NCI-H524 treated with DMSO at 0.1 percent for 48 hours (cell line): Measurements from ENCODE around the gene ALDH5A1.

Source experiments
- DNase-seq: peaks from one replicate; lab custom pipeline; 2025; lab: John Stamatoyannopoulos, UW

The ALDH5A1 gene

DNA sequence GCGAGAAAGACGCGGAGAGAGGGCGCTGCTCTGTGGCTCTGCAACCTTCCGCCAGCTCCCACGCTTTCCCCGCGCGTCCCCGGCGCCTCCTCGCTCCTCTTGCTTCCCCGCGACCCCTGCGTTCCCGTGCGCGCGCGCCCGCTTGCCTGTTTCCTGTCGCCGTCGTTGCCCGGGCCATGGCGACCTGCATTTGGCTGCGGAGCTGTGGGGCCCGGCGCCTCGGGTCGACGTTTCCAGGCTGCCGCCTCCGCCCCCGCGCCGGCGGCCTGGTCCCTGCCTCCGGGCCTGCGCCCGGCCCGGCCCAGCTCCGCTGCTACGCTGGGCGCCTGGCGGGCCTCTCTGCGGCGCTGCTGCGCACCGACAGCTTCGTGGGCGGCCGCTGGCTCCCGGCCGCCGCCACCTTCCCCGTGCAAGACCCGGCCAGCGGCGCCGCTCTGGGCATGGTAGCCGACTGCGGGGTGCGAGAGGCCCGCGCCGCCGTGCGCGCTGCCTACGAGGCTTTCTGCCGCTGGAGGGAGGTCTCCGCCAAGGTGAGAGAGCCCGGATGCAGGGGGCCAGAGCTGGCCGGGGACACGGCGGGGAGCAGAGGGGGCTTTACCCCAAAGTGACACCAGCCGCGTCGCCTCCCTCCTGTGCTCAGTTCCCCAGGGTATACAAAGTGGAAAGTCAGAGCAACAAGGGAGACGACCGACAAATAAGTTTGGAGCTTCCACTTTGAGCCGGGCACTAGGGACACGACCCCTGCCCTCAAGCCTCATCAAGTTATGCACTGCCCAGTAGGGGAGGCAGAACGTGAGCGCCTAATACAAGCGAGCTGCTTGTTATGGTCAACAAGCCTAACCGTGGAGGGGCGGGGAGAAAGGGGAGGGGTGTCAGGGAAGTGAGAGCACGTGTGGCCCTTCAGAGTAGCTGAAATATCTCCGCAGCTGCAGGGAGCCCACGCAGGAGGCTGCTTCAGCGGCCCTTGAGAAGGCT, at the start of gene ALDH5A1:
Gene ALDH5A1, plus strand, starts transcription at position 149 of the 975 bp plus-strand sequence. Its CDS starts 28 bp downstream, at position 177.
- DNase-seq, result peak; percentile 30

DNA sequence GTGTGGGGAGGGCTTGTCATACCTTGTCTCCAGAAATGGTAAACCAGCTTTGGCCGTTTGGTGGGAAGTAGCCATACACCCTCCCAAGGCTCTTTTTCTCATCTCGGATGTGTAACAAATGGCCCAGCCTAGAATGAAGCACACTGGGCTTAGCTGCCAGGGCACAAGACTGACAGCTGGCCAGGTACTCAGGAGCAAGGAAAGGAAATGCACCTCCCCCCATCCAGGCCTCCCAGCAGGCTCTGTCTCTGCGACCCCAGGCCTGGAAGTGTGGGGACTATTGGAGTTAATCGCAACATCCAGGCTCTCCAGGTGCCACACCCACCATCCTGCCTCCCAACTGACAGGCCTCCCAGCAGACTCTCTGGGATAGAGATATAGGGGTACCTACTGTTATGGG, 49.1 kb upstream of the ALDH5A1 start:
- DNase-seq, result peak; percentile 8

DNA sequence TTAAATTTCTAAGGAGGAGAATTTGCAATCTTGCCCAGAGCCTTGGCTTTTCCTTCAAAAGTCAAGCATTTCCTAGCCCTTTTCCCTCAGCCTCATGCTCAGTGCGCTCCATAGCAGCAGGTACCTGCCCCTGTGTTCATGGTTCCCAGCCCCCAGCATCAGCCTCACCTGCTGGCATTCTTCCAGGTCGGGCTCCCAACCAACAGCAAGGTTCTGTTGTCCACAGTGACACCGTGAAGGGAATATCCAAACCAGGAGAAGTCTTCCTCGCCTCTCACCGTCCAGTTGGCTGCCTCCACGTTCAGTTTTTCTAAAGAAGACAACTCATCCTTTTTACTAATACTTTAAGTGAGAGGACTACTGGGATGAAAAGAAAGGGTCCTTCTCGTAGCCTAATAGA, 48.1 kb upstream of the ALDH5A1 start:
- no peak for DNase-seq

DNA sequence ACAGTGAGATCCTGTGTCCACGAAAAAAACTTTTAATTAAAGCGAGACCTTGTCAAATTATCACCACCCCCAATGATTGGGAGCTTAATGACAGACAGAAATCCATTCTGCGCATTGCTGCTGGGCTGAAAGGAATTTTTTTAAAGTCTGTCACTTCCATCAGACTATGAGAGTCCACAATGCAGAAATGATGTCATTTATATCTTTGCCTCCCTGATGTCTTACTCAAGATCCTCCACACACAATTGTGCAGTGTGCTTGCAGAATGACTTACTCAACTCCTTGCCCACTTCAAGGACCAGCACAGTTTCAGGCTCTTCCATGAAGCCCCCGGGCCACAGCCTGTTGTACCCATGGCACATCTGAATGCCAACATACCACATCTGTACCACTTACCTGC, 46.4 kb upstream of the ALDH5A1 start:
- DNase-seq, result no peak

DNA sequence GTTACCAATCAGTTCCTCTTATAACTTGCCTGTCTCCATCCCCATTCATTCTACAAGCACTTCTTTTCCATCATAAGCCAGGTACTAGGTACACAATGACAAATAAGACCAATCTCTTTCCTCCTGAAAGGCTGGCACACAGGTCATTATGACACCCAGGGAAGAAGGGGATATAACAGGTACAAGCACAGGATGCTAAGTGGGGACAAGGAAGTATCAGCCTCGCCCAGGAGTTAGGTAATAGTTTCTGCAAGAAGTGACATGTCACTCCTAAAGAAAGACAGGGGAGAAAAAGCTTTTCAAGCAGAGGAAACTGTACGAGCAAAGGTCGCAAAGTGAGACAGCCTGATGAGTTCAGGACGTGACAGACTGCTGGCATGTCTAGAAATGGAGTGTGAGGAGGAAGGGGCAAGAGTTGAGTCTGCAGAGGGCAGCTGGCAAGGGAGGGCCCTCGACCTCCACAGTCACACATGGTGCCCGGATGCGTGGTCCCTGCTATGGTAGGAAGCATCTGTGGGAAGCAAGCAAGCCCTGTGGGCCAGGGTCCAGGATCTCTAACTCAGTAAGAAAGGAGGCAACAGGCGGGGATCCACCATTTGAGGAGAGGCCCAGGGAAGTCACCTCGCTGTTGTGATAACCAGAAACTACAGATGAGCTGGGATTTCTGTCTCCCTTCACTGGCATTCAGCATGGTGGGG, 45.8 kb upstream of the ALDH5A1 start:
- DNase-seq, result no peak

DNA sequence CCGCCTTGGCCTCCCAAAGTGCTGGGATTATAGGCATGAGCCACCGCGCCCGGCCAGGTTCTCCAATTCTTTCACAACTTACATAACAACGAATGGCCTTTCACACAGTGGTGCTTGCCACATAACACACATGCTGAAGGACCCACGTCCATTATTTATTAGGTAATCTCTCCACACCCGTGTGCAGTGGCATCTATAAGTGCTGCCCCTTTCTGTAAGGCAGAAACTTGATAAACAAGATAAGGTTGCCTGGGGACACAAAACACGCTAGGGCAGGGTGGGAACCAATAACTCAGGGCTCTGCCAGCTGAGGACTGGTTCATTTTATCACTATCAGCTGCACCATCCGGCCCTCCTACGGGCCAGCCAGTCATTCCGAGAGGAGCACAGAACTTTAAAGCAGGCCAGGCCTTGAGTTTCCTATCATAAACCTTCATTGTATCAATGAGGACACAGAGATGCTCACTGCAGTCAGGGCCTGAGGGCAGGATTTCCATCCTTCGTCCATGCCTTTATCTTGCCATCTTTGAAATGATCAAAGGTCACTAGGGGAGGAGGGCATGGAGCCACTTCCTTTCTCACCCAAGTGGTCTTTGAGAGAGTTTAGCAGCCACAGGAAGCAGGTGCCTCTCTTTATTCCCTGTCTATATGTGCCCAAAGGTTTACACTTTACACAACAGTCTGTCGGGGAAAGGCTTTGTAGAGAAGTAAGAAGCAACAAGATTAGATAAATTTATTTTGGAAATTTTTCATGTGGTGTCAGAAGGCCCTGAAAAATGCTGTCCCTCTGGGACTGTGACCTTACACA, 43.0 kb upstream of the ALDH5A1 start:
- no peak for DNase-seq

DNA sequence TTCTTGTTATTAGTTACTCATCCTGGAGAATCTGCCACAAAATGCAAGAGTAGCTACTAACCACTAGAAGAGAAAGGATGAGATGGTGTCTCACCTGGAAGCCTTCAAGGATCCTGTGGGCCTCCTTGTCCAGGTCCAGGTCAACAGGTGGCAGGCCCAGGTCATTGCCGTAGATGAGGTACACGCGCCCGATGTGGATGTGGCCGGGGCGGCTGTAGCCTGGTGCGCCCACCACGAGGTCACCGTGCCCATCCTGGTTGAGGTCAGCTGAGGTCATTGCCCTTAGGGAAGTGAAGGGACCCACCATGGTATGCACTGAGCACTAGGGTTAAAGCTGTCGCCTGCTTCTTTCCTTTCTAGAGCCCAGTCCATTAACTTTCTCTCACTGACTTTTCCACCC, 40.8 kb upstream of the ALDH5A1 start:
- no peak for DNase-seq

DNA sequence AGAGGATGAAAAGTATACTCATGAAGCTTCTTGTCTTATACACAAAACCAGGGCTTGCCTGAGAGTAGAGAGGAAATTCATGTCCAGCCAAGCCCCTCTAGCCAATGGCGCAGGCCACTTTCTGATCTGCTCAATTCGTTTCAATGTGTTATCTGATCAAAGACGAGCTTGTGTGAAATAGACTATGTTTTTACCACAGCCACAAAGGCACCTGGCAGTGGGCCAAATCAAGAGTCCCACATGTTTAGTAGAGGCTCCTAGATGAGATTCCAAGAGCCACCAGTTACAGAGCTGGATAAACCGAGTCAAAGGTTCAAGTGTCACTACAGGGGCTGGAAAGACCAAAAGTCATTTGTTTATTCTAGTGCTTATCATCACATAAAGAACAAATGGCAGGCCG, 40.3 kb upstream of the ALDH5A1 start:
- no peak for DNase-seq

DNA sequence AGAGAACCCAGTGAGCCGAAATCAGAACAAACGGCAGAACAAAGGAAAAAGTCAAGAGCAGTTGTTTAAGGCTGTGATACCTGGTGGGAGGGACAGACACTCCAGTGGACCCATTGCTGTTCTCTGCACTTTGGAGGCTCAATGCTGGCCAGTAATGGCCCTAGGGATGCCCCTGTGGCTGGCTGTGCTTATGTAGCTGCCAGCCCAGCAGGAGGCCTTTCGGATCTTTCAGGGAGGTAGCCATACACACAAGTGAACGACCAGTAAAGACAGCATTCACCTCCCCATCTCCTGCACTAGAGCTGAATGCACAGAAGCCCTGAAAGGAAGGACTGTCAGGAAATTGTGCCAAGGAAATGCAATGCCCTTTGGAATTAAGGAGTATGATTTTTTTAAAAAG, 39.7 kb upstream of the ALDH5A1 start:
- no peak for DNase-seq

DNA sequence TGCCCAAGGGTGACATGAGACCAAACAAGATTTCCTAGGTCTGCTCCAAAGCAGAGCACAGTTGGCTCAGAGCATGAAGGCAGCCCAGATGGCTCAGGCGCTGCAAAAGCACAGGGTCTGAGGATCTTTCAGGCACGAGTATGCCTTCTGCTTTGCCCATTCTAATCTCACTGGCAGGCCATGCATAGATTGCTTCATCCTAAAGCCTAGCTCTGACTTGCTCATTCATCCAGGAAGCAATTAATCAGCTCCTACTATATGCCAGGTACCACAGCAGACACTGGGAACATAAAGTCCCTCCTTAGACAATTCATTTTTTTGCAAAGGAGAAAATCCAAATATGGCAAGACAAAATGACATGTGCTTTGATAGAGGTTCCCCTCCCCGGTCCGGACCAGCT, 36.6 kb upstream of the ALDH5A1 start:
- DNase-seq, result no peak

DNA sequence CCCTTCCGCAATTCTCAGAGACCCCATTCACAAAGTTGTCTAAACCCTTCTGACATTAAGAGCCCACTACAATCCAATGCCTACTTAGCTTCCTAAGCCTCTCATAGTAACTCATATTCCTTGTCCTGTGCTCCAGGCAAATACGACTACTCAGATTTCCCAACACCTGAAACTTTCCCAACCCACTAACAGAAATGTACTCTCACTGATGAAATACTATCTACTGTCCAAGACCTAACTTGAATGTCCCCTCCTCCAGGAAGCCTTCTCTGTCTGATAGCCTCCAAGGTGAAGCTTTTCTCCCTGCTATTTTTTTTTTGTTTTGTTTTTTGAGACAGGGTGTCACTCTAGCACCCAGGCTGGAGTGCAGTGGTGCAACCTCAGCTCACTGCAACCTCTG, 35.8 kb upstream of the ALDH5A1 start:
- DNase-seq, result no peak

DNA sequence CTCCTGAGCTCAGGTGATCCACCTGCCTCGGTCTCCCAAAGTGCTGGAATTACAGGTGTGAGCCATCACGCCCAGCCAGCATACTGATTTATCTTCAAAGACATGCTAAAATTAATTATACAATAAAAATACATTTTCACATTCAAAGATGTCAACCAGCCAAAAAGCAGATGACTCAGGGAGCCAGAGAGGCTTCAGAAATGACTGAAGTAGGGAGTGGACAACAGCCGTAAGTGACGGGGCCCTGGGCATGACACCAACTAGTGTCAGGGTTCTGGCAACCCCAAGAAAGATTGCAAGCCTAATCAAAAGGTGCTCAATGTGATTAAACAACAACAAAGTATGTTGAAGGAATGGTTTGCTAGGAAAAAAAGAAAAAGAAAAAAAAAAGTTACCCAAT, 33.8 kb upstream of the ALDH5A1 start:
- DNase-seq, result no peak

DNA sequence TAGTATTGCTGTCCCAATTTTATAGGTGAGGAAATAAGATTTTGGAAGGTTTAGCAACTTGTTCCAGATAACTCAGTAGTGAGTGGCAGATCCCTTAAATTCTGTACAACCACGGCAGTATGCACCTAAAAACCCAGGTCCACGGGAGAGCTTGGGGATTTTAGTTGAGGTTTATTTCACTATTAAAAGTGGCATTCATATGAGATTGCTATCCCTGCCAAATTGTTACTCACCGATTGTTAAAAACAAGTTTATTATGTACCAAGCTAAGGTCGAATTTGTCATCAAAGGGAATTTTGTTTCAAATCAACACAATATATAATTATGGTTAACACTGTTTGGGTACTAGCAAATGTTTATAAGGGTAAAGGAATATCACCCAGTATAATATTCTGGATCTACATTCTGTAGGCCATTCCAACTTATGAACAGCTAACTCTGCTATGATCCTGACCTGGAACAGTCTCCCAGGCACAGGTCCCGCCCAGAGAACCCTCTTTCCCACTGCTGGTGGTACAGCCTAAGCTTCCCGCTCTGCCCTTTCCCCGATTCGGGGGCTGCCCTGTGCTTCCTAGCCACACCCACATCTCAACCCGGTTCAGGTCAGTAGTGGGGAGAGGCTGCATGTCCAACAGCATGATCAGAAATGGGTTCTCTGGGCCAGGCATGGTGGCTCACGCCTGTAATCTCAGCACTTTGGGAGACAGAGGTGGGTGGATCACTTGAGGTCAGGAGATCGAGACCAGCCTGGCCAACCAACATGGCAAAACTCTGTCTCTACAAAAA, 30.3 kb upstream of the ALDH5A1 start:
- no peak for DNase-seq

DNA sequence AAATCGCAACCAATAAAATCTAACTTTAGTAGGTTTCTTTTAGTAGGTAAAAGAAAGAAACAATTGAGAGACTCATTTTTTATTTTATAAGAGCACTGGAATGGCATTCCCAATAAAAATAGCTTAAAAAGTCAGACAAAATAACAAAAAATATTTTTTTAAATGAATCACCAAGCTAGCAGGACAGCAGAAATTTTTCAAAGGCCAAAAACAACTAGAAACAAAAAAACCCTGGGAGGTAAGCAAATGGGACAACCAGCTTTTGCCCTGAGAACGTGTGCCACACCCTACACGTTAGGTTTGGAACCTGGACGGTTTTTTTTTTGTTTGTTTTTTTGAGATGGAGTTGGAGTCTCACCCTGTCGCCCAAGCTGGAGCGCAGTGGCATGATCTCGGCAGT, 25.0 kb upstream of the ALDH5A1 start:
- no peak for DNase-seq

DNA sequence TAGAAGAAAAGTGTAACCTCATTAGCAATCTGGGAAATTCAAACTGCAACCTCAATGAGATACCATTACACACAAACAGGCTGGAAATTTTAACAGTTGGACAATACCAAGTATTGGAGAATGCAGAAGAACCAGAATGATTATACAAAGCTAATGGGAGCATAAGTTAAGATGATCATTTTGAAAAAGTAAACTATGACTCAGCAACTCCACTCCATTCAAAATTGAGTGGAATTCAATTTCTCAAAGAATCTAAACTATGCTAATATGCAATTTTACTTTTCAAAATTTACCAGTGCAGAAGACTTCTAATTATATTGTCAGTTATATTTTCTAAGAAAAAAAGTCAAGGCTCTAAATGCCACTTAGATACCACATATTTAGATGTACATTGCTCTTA, 22.6 kb upstream of the ALDH5A1 start:
- no peak for DNase-seq

DNA sequence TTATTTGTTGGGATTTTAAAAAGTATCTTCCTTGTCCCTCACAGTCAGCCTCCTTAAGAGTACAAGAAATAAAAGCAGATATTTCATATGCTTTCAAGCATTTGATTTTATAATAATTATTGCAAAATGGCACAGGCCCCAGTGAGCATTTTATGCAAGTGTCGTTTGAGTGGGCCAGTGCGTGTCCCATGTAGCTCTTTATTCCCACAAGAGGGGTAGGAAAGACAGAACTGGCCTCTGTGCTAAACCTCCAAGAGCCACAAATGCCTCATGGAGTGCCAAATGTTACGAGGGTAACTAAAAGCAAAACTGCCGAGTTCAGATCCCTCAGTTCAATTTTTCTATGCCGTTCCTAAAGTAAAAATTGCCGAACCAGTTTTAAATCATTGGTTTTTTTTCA, 18.1 kb upstream of the ALDH5A1 start:
- no peak for DNase-seq

DNA sequence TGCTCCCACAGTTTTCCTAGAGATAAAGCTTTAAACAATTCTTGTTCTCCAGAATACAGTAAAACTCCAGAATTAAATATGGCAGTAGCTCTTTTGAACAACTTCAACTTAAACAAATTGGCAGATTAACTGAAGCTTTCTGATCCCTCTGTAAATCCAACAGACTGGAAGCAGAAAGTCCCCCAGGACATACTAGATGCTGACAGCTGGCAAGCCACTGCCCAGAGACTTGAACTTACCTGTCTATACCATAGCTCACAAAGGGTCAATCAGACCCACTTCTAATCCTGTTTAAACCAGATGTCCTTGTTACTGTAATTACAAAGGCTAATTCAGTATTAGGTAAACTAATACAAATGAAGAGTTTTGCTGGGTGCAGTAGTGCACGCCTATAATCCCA, 17.7 kb upstream of the ALDH5A1 start:
- peak; percentile 24 for DNase-seq

DNA sequence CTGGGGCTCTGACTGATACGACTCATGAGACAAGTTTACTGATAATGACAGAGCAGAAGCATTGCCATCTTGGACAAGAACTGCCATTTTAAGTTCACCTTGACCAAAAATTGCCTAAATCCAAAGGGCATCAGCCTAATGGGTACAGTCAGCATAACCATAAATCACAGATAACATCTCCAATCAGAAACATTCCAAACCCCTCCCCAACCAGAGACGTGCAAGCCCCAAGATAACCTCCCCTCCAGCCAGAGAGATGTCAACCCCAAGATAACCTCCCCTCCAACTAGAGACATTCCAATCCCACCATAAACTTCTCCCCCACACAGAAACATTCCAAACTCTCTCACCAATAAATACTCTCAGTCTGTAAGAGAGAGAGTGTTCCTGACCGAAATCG, 15.9 kb upstream of the ALDH5A1 start:
- no peak for DNase-seq

DNA sequence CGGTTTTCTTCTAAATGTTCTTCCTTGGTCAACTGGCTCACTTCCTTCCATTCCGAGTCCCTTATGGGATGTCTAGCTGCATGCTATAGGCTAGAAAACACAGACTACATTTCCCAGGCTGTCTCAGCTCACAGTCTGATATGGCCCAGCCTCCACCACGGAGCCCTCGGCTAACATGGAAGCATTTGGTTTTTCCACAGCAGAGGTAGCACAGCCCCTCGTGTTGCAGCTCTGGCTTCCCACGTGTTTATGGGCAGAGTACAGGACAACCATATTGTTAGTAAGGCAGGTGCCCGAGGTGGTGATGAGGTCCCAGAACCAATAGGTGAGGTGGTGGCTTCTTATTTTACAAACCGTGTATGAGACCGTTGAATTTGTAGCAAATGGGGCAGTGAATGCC, 14.1 kb upstream of the ALDH5A1 start:
- DNase-seq, result no peak

DNA sequence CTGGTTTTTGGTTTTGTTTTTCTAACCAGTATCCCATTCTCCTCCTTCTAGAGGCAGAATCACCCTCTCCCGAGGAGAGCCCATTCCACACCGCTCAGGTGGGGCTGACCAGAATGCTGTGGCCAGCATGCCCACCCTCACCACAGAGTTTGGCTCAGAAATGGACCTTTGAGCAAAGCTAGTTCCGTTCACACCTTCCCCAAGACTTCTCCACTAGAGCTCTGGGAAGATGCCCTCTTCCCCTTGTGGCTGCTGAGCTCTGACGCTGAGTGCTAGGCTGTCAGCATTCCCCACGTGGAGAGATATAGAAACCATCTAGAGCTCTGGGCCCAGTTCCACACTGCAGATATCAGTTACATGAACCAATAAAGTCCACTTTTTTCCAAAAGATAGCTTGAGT, 13.3 kb upstream of the ALDH5A1 start:
- DNase-seq, result no peak

DNA sequence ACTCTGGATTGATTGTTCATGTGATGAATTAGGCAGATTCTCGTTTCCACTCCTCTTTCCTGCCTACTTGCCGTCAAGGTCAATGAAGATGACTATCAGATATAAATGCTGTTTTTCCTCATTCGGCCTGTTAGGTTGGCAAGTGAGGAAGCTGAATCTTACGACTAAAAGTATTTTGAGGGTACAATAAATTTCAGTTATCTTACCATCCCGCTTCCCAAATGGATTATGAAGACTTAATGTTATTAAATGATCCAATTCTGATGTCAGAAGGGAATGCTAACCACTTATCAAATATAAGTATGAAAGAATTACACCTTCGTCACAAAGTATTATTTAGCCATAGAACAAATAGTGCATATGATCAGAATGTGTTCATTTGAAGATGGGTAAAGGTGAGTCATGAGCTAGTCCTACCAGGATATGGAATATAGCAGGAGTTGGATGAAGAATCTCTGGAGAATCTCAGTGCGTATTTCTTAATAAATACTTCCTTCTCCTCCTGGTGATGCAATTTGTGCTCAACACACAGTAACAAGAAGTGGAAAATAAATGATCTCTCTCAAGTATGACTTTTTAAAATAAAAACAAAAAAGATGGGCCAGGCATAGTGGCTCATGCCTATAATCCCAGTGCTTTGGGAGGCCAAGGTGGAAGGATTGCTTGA, 10.0 kb upstream of the ALDH5A1 start:
- DNase-seq, result no peak
